ENCODE data around the gene SEZ6L.

SEZ6L gene

DNA sequence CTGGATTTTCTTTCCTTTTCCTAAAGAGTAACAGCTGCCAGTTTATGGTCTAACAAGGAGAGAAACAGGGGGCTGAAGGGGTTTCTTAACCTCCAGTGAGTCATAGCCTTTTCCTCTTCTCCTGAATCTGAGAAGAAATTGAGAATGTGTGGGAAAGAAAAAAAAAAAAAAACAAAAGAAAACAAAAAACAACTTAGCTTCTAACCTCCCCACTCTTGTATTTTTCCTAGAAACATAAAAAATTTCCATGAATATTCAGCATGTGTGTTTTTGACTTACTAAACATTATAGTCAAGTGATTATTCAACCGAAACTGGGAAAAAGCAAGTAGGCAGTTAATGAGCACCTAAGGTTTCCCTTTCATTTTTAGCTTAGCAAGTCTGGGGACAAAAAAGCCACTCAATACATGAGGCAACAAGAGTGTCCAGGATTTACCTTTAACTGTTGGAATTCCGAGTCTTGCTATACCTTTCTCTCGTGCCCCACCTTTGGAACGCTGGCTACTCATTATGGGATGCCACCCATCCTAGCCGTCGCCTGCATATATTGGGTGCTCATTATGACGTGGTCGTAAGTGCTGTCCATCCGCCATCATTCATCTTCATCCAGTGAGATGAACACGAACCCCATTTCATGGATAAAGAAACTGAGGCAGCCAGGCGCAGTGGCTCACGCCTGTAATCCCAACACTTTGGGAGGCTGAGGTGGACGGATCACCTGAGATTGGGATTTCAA is 262.2 kb downstream of the SEZ6L start:
- no peak for DNase-seq

DNA sequence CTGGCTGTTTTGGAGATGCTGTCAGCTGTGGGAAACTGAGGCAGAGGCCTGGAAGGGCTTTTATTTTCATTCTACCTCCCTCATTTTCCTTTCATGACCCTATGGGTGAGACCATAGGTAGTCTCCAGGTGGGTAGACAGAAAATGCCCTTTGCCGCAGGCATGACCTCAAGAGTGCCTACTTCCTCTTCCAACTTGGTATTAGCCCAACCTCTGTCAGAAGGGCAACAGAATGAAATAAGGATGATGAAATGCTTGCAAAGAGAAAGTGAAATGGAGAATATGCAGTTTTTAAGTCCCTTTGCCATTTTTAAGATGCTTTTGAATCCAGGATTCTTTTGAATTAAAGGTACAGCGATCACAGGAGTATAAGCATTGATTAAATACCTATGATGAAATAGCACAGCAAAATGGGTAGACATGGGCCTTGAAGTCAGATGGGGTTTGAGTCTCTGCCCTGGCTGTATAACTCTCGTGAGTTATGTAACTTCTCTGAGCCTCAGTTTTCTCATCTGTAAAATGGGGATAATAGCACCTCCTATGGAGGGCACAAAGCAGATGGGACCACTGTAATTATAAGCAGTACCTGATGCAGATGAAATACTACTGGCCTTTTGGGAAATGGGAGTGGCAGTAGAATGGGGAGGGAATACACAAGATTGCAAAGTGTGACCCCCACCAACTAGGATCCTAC is 263.5 kb downstream of the SEZ6L start:
- DNase-seq, result no peak
